Transverse colon (tissue), 4 donors: ENCODE data around the gene FIP1L1. TPM values are rescaled to one million over a fixed set of nuclear protein-coding genes. Genes with fewer than 3 reads are reported as not detected.

Experiments
- DNase-seq: peaks from one replicate; pipeline ENCODE4 v3.0.0-alpha.2; 2019
- H3K27ac ChIP-seq, 4 donors: fragments of 200-600 bp; sonication (generic); 2 replicates each; pipeline ENCODE4 v1.5.1; 2016 to 2018; ENCODE audit warnings: inconsistent platforms in 4 of 4
- H3K27me3 ChIP-seq: fragments of 200-600 bp; sonication (generic); 2 replicates; pipeline ENCODE4 v1.5.1; 2017; ENCODE audit warnings: inconsistent platforms
- H3K36me3 ChIP-seq, 4 donors: fragments of 200-600 bp; sonication (generic); 2 replicates each; pipeline ENCODE4 v1.5.1; 2017 to 2019; ENCODE audit warnings: inconsistent platforms in 4 of 4
- H3K4me1 ChIP-seq, 4 donors: fragments of 200-600 bp; sonication (generic); 2 replicates each; pipeline ENCODE4 v1.5.1; 2017 to 2020; ENCODE audit warnings: inconsistent platforms in 4 of 4
- H3K4me3 ChIP-seq, 4 donors: fragments of 200-600 bp; sonication (generic); 1 replicate in 1 of 4; 2 replicates in 3 of 4; pipeline versions ENCODE4 v1.5.1 to v1.6.1; 2017 to 2019; ENCODE audit warnings: inconsistent platforms in 4 of 4
- H3K9me3 ChIP-seq, 2 donors: fragments of 200-600 bp; sonication (generic); 2 replicates each; pipeline ENCODE4 v1.5.1; 2017 to 2019; ENCODE audit warnings: inconsistent platforms in 2 of 2
- EP300 ChIP-seq: sonication (generic); formaldehyde crosslinking; IDR thresholded peaks from one replicate; pipeline ENCODE4 v1.6.1; 2017; ENCODE audit warnings: antibody characterized with exemption, low read depth
- POLR2A ChIP-seq: fragments of 450-650 bp; IDR thresholded peaks from one replicate; pipeline ENCODE4 v1.6.1; 2016; ENCODE audit warnings: antibody characterized with exemption, mild to moderate bottlenecking, moderate library complexity
- POLR2AphosphoS5 ChIP-seq, 3 donors: sonication (generic); formaldehyde crosslinking; IDR thresholded peaks; one replicate each; pipeline ENCODE4 v1.6.1; 2016; ENCODE audit warnings: antibody characterized with exemption in 3 of 3
- WGBS, 2 donors: methylation state at CpG; one replicate each; pipeline ENCODE4 v1.1.5; 2018; ENCODE audit warnings: low coverage in 1 of 2; 5-methylcytosine and 5-hydroxymethylcytosine counted together
- in situ Hi-C, 4 donors: fragments of 200-750 bp; cut with MboI; loops; one replicate each; pipeline versions ENCODE4 v1.15.0 to v1.15.1; 2017; ENCODE audit warnings: low sequenced_read_pairs in 3 of 4, low pct_ligation_motif_present in 1 of 4, low pct_unique_long_range_greater_than_20kb in 1 of 4
- intact Hi-C: fragments of 100-400 bp; cut with DNase I; formaldehyde crosslinking; loops from one replicate; pipeline ENCODE4 v1.15.1; 2023; ENCODE audit warnings: low total_unique reads
- total RNA-seq, 4 donors: library from RNA; depleted of rRNA; stranded (reverse); fragments of >200 nt; gene quantifications; one replicate each; pipeline ENCODE4 v1.1.0, GENCODE V29; 2016
- TF ChIP-seq, protein P1 (sequence below), 5 experiments: fragments of 200-600 bp in 3 of 5; fragments of 450-650 bp in 2 of 5; sonication (generic) in 3 of 5; IDR thresholded peaks; 1 replicate in 2 of 5; 2 replicates in 3 of 5; pipeline ENCODE4 v1.5.1; 2016 to 2017; ENCODE audit warnings: antibody characterized with exemption in 5 of 5, inconsistent platforms in 3 of 5, mild to moderate bottlenecking in 2 of 5, moderate library complexity in 1 of 5

FIP1L1 gene
- total RNA-seq, 4 donors from 2014 or later = 20.6 to 97.5 (median 43.9) TPM

DNA sequence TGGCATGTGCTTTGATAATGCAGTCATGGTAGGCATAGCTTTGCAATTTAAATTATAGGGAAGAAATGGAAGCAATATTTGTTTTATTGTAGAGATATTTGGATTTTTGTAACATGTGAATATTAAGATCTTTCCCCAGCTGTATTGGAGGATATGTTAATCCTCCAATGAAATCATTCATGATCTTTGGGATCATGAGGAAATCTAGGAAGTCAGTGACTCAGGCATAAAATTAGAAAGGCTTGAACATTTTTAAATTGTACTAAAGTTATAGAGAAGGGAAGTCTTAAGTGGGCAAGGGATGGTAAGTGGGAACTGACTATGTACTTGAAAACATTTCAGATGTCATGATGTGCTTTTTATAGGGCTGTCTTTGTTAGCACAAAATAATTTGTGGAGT is 46.8 kb downstream of the FIP1L1 start:
- DNase-seq = no peak
- Histone ChIP-seq H3K27me3 (no peaks in the 10 kb centered on the region), H3K36me3 (peaks cover 0 to 21% (median 7%) of the 10 kb centered on the region in 4 donors), H3K9me3 (no peaks in the 10 kb centered on the region), H3K4me3 (no peak overlapping the region), H3K27ac (no peak overlapping the region), H3K4me1 (no peaks in the 10 kb centered on the region)
- intact Hi-C loops (no loop called here), in situ Hi-C loops (no loop called here)
- no peak for TF ChIP-seq POLR2A
- TF ChIP-seq, protein P1, sequence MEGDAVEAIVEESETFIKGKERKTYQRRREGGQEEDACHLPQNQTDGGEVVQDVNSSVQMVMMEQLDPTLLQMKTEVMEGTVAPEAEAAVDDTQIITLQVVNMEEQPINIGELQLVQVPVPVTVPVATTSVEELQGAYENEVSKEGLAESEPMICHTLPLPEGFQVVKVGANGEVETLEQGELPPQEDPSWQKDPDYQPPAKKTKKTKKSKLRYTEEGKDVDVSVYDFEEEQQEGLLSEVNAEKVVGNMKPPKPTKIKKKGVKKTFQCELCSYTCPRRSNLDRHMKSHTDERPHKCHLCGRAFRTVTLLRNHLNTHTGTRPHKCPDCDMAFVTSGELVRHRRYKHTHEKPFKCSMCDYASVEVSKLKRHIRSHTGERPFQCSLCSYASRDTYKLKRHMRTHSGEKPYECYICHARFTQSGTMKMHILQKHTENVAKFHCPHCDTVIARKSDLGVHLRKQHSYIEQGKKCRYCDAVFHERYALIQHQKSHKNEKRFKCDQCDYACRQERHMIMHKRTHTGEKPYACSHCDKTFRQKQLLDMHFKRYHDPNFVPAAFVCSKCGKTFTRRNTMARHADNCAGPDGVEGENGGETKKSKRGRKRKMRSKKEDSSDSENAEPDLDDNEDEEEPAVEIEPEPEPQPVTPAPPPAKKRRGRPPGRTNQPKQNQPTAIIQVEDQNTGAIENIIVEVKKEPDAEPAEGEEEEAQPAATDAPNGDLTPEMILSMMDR (IDR thresholded peaks at IDR 0.05) = no peak
- TF ChIP-seq POLR2AphosphoS5 (IDR thresholded peaks at IDR 0.05) = no peak
- no peak for TF ChIP-seq EP300

DNA sequence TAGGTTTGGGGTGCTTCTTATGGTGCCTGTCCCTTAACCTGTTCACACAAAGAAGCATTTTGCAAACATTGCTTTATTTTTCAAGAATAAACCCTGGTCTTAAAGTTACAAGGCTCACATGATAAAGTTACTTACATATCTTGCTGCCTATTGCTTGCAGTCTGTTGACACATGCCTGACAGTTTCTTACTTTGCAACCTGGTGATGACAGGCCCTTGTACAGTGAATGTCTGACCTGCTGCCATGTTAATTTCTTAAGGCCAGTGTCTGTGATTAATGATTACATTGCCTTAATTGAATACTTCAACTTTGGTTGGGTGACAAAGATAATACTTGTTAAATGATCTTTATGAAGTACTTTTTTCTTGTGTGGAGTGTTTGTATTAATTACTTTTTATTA is 49.9 kb downstream of the FIP1L1 start:
- no peak for DNase-seq
- no peaks in the 10 kb centered on the region for H3K9me3 ChIP-seq
- H3K27ac ChIP-seq = no peak overlapping the region
- H3K36me3 ChIP-seq = peaks cover 0 to 33% (median 14%) of the 10 kb centered on the region in 4 donors
- H3K4me1 ChIP-seq = no peaks in the 10 kb centered on the region
- TF ChIP-seq POLR2AphosphoS5 (IDR thresholded peaks at IDR 0.05) (no peak), POLR2A (no peak), EP300 (no peak)
- TF ChIP-seq, protein P1 (IDR thresholded peaks at IDR 0.05) = no peak
- in situ Hi-C loops (no loop called here), intact Hi-C loops (no loop called here)
- H3K27me3 ChIP-seq = no peaks in the 10 kb centered on the region
- no peak overlapping the region for H3K4me3 ChIP-seq

DNA sequence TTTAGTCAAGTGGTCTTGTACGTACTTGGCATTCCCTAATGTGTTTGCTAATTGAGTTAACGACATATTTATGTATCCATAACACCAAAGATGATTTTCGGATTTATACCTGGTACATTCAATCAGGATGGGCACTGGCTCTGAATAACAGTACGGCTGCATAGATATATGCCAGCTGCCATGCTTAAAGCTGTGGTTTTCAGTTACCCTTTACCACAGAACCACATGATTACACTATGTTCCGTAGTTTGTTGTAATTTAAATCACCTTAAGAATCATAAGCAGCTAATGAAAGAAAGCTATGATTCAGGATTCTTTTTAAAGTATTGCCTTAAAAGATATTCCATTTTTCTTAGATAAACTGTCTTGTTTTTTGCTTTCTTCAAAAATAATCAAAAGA is 53.6 kb downstream of the FIP1L1 start:
- H3K9me3 ChIP-seq = no peaks in the 10 kb centered on the region
- no peak for DNase-seq
- in situ Hi-C loops = no loop called here
- H3K4me1 ChIP-seq = no peaks in the 10 kb centered on the region
- H3K27me3 ChIP-seq = no peaks in the 10 kb centered on the region
- intact Hi-C loops = no loop called here
- H3K4me3 ChIP-seq = no peak overlapping the region
- TF ChIP-seq, protein P1 (IDR thresholded peaks at IDR 0.05) = no peak
- no peak for TF ChIP-seq POLR2AphosphoS5 (IDR thresholded peaks at IDR 0.05)
- no peak for TF ChIP-seq EP300
- no peak for TF ChIP-seq POLR2A
- WGBS, 2 donors = 80 to 90% methylated on average over 3 to 5 of the region's 5 CpGs
- H3K36me3 ChIP-seq = peaks cover 0 to 37% (median 15%) of the 10 kb centered on the region in 4 donors
- no peak overlapping the region for H3K27ac ChIP-seq

DNA sequence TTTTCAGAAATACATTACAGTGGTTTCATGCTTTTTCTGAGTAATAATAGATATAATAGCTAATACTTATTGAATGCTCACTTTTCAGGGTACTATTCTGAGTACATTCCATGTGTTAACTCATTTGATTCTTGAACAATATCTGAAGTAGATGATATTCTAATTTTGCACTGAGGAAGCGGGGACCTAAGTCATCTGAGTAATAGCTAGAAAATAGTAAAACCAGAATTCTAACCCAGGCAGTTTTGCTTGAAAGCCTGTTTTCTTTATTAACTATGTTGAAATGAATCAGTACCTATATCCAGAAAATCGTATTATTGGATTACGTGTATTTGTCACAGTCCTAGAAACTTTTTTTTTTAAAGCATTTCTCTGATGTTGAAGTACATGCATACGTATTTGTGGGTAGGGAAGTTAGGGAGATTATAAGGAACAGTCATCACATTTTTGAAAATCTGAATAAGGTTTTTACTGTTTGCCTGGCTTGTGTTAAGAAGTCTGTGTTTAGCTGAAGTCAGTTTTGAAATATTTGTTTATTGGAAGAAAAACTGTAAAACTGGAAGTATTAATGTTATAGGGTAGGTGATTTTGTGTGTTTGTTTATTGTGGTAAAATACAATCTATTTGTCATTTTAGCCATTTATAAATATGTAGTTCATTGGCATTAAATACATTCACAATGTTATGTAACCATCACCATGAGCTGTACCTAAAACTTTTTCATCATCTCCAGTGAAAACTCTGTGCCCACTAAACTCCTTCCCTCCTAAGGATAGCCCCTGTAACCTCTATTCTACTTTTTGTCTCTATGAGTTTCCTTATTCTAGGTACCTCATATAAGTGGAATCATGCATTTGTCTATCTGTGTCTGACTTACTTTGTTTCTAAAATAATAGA is 55.3 kb downstream of the FIP1L1 start:
- Histone ChIP-seq H3K27ac (no peak overlapping the region), H3K36me3 (peaks cover 0 to 35% (median 15%) of the 10 kb centered on the region in 4 donors), H3K4me3 (no peak overlapping the region), H3K9me3 (no peaks in the 10 kb centered on the region), H3K4me1 (no peaks in the 10 kb centered on the region), H3K27me3 (no peaks in the 10 kb centered on the region)
- TF ChIP-seq POLR2AphosphoS5 (IDR thresholded peaks at IDR 0.05) (no peak), EP300 (no peak), POLR2A (no peak)
- TF ChIP-seq, protein P1 (IDR thresholded peaks at IDR 0.05) = no peak
- intact Hi-C loops = no loop called here
- DNase-seq = no peak
- WGBS, 2 donors = 82 to 85% methylated on average over 4 of the region's 4 CpGs
- in situ Hi-C loops = no loop called here
